NK-92 treated with Interleukin-12 subunit alpha and Interleukin-12 subunit beta, amount 100 ng/mL, for 24 hours (cell line): ENCODE data around the gene TSPAN17.

Experiments
- DNase-seq: peaks from one replicate; lab custom pipeline; 2025; lab: John Stamatoyannopoulos, UW

Gene TSPAN17

GRCh38 chr5:176642675-176643490, 4.4 kb upstream of the TSPAN17 start:
- no peak for DNase-seq

GRCh38 chr5:176643491-176644219, 3.6 kb upstream of the TSPAN17 start:
- DNase-seq: no peak

- DNase-seq: no peak
These were observed 3.0 kb upstream of the TSPAN17 start for GRCh38 chr5:176644294-176644693.

- DNase-seq: no peak
These were observed 2.2 kb upstream of the TSPAN17 start for GRCh38 chr5:176644878-176645670.

- no peak for DNase-seq
These were observed 1.1 kb upstream of the TSPAN17 start for GRCh38 chr5:176646049-176646706.

GRCh38 chr5:176646707-176647029, 616 bp upstream of the TSPAN17 start:
- no peak for DNase-seq

GRCh38 chr5:176647843-176648473, 674 bp downstream of the TSPAN17 start:
- DNase-seq: no peak

GRCh38 chr5:176648474-176649194, 1.4 kb downstream of the TSPAN17 start:
- no peak for DNase-seq

GRCh38 chr5:176650354-176650884, 3.1 kb downstream of the TSPAN17 start:
- no peak for DNase-seq

GRCh38 chr5:176651472-176651980, 4.2 kb downstream of the TSPAN17 start:
- DNase-seq: no peak

GRCh38 chr5:176652136-176652535, 4.9 kb downstream of the TSPAN17 start:
- DNase-seq: no peak

GRCh38 chr5:176653401-176654385, 6.4 kb downstream of the TSPAN17 start:
- peak; percentile 86 for DNase-seq

GRCh38 chr5:176654856-176655255, 7.6 kb downstream of the TSPAN17 start:
- no peak for DNase-seq

- DNase-seq: no peak
These were observed 9.2 kb downstream of the TSPAN17 start for GRCh38 chr5:176656467-176656990.

- DNase-seq: peak; percentile 33
These were observed 10.8 kb downstream of the TSPAN17 start for GRCh38 chr5:176658007-176658599.

GRCh38 chr5:176658817-176659511, 11.7 kb downstream of the TSPAN17 start:
- no peak for DNase-seq

- no peak for DNase-seq
These were observed 12.2 kb downstream of the TSPAN17 start for GRCh38 chr5:176659512-176659839.

- DNase-seq: no peak
These were observed 12.7 kb downstream of the TSPAN17 start for GRCh38 chr5:176659860-176660461.
